CD4-positive, alpha-beta T cell (primary cell): ENCODE measurements around the gene KLRG1. TPM values are rescaled to one million over a fixed set of nuclear protein-coding genes. Genes with fewer than 3 reads are reported as not detected.

Source experiments
- ATAC-seq: fragments of 200-7000 bp; cut with Tn5 transposase; one replicate; pipeline ENCODE4 v1.10.0; 2022; ENCODE audit warnings: mild to moderate bottlenecking; ENCODE audit not compliant: poor library complexity
- CTCF ChIA-PET: fragments of 350-600 bp; sonication (Branson Sonifier 250); formaldehyde crosslinking; loops from one replicate; lab custom pipeline; 2021; ENCODE audit warnings: antibody characterized with exemption, inconsistent platforms; lab: Charles Lee
- POLR2A ChIA-PET: fragments of 350-600 bp; sonication (Branson Sonifier 250); formaldehyde crosslinking; loops from one replicate; lab custom pipeline; 2021; ENCODE audit warnings: antibody characterized with exemption, inconsistent platforms; lab: Charles Lee
- DNase-seq, 14 experiments: peaks; one replicate each; pipeline ENCODE4 v3.0.0-alpha.2; 2013 to 2020; ENCODE audit warnings: mixed read lengths in 2 of 14
- H3K27ac ChIP-seq, 2 donors: one replicate each; pipeline versions ENCODE4 v1.5.1 to v1.7.0; 2013; ENCODE audit warnings: low read length in 2 of 2, low read depth in 1 of 2, mild to moderate bottlenecking in 1 of 2
- H3K27me3 ChIP-seq, 2 experiments: 1 replicate in 1 of 2; 2 replicates in 1 of 2; pipeline versions ENCODE4 v1.6.1 to v1.7.0; 2013; ENCODE audit warnings: low read length in 2 of 2, control low read depth in 1 of 2, mild to moderate bottlenecking in 1 of 2, moderate library complexity in 1 of 2; ENCODE audit not compliant: insufficient read depth in 2 of 2, control insufficient read depth in 1 of 2
- H3K36me3 ChIP-seq: one replicate; pipeline ENCODE4 v1.6.1; 2013; ENCODE audit warnings: low read length, control low read depth; ENCODE audit not compliant: insufficient read depth
- H3K4me1 ChIP-seq: one replicate; pipeline ENCODE4 v1.6.1; 2013; ENCODE audit warnings: low read length, control low read depth; ENCODE audit not compliant: insufficient read depth
- H3K4me3 ChIP-seq: one replicate; pipeline ENCODE4 v1.5.1; 2013; ENCODE audit warnings: mild to moderate bottlenecking, low read length, moderate library complexity
- H3K9me3 ChIP-seq, 2 experiments: 1 replicate in 1 of 2; 2 replicates in 1 of 2; pipeline versions ENCODE4 v1.6.1 to v1.7.0; 2013; ENCODE audit warnings: low read length in 2 of 2, mild to moderate bottlenecking in 2 of 2, control low read depth in 1 of 2, moderate library complexity in 1 of 2; ENCODE audit not compliant: control insufficient read depth in 1 of 2, insufficient read depth in 1 of 2
- H3K27ac Mint-ChIP-seq: one replicate; pipeline ENCODE4 v1.8.0; 2020; ENCODE audit warnings: mixed read lengths
- H3K27me3 Mint-ChIP-seq: one replicate; pipeline ENCODE4 v1.8.0; 2021; ENCODE audit warnings: mixed read lengths
- H3K36me3 Mint-ChIP-seq: one replicate; pipeline ENCODE4 v1.8.0; 2021; ENCODE audit warnings: low read depth, mixed read lengths
- H3K4me1 Mint-ChIP-seq: one replicate; pipeline ENCODE4 v1.8.0; 2021; ENCODE audit warnings: low read depth, mixed read lengths
- H3K4me3 Mint-ChIP-seq: one replicate; pipeline ENCODE4 v1.8.0; 2020; ENCODE audit warnings: mild to moderate bottlenecking, mixed read lengths
- H3K9me3 Mint-ChIP-seq: one replicate; pipeline ENCODE4 v1.8.0; 2020; ENCODE audit warnings: mixed read lengths
- CTCF ChIP-seq: fragments of 200-600 bp; IDR thresholded peaks from one replicate; pipeline ENCODE4 v1.8.0; 2022; ENCODE audit warnings: antibody characterized with exemption, mild to moderate bottlenecking
- intact Hi-C, 2 experiments: fragments of 100-400 bp; cut with DNase I in 1 of 2; cut with micrococcal nuclease in 1 of 2; formaldehyde crosslinking; loops; one replicate each; pipeline versions ENCODE4 v1.15.1 to v1.9.0; 2023 to 2025; cut with DNase I, micrococcal nuclease
- polyA plus RNA-seq, 2 donors: library from polyadenylated mRNA; unstranded; fragments of 120-200 nt; gene quantifications; one replicate each; pipeline ENCODE4 v1.2.1, GENCODE V29; 2013
- total RNA-seq, 174 experiments: library from RNA in 2 of 174; stranded (reverse) in 2 of 174; gene quantifications; one replicate each; pipeline ENCODE4 v1.2.3 and lab custom pipeline; 2021 to 2026

The KLRG1 gene
- total RNA-seq (10 to 100 TPM in 1 of 2 experiments, 1 to 10 TPM in 1; 8.4 to 10.5 TPM), total RNA-seq (lab: John Stamatoyannopoulos, UW) (0.58 to 48.1 (median 10.9) reads per million in 172 experiments)
- 45.8 TPM for polyA plus RNA-seq (2013, experiment 1 of 2)
- 60.8 TPM for polyA plus RNA-seq (2013, experiment 2 of 2)

GRCh38 chr12:8989413-8989812 is at the start of gene KLRG1:
TSS of gene KLRG1 (plus strand) at chr12:8989546. CDS start at chr12:8989636, 90 bp downstream.
- Histone ChIP-seq H3K4me3 (peak within 1 kb of the TSS; percentile 50), H3K27me3 (no peaks in the 10 kb centered on the region), H3K9me3 (no peaks in the 10 kb centered on the region), H3K27ac (peak within 1 kb of the TSS; percentile 49 to 52), H3K36me3 (no peaks in the 10 kb centered on the region), H3K4me1 (peaks cover 50% of the 10 kb centered on the region)
- Mint-ChIP-seq H3K36me3 (peaks cover 19% of the 10 kb centered on the region), H3K4me3 (peak within 1 kb of the TSS; percentile 71), H3K9me3 (peaks cover 5% of the 10 kb centered on the region), H3K4me1 (peaks cover 70% of the 10 kb centered on the region), H3K27ac (peak within 1 kb of the TSS; percentile 63), H3K27me3 (no peaks in the 10 kb centered on the region)
- TF ChIP-seq CTCF = no peak
- peak in 2 of 14 experiments; percentile 34 to 63 for DNase-seq
- intact Hi-C loops = loop anchor here in 1 of 2 experiments (5.0 kb wide), 1 partner anchor 33 kb away; no protein-coding TSS in a partner anchor
- ChIA-PET CTCF (no interaction called here), POLR2A (interaction anchor here (1.8 kb wide), 1 partner anchor 36 kb away, joined by 4 read pairs; no protein-coding TSS in a partner anchor)
- peak; percentile 37 for ATAC-seq

DNA sequence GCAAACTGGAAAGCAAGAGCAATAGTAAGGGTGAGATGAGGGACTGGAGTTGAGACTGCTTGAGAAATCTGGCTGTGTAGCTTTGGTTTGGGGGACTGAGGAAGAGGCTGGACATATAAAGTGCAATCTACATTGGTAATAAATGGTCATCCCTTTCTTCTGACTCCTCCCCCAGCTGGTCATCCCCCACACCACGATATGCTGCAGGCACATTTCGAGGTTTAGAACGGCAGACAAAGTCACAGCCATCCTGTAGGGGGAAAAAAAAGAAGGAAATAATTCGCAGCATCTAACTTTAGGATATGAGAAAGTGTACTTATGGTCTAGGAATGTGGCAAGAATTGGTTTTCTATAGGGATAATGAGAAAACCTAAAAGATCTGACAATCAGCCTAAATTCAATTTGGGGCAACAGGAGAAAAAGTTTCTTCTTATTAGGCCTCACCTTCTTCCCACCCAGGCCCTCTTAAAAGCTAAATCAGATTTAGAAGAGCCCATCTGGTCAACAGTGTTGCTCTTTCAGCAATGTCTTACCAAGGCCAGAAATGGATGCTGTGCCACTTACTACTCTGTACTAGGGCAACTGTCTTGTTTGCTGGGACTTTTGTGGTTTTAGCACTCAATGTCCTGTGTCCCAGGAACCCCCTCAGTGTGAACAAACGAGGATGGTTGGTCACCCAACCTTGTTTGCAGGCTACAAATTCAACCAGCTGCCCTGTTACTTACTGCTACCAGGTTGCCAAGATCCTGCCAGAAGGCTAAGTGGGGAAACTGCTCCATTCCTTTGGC is 47.5 kb upstream of the KLRG1 start:
- Histone ChIP-seq H3K36me3 (peaks cover 64% of the 10 kb centered on the region), H3K27me3 (no peaks in the 10 kb centered on the region), H3K4me3 (no peak overlapping the region), H3K9me3 (no peaks in the 10 kb centered on the region), H3K27ac (peak overlapping the region in 1 of 2 donors; percentile 4), H3K4me1 (no peaks in the 10 kb centered on the region)
- Mint-ChIP-seq H3K9me3 (no peaks in the 10 kb centered on the region), H3K36me3 (peaks cover 81% of the 10 kb centered on the region), H3K27me3 (no peaks in the 10 kb centered on the region), H3K4me1 (peaks cover 11% of the 10 kb centered on the region), H3K4me3 (no peak overlapping the region), H3K27ac (peak overlapping the region; percentile 34)
- ATAC-seq = no peak
- POLR2A ChIA-PET = no interaction called here
- intact Hi-C loops = no loop called here
- TF ChIP-seq CTCF = no peak
- CTCF ChIA-PET = no interaction called here
- DNase-seq = no peak

DNA sequence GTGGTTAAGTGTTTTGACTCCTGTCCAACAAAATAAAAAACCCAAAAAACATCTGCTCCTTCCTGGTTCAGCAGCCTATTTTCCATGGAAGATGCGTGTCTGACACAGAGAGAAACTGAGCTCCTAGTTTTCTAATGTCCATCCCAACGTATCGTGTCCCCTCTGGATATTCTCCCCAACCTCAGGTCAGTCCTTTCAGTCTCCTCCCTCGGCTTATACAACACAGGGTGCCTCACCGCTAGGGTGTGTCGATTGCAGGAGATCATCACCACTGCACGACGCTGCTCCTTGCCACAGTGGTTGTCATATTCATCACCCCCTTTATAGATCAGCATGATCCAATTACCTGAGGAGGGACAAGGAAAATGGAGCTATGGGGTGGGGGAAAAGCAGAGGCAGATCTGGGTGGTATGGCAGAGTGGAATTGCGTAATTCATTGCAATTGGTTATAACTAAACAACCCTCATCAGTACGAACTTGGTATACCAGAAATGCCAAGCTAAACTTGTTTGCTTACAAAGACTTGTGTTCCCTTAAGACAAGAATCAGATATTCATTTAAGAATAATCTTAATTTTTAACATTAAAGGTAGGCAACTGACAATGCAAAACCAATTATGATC is 45.7 kb upstream of the KLRG1 start:
- Histone ChIP-seq H3K4me3 (no peak overlapping the region), H3K4me1 (peaks cover 11% of the 10 kb centered on the region), H3K9me3 (no peaks in the 10 kb centered on the region), H3K36me3 (peaks cover 49% of the 10 kb centered on the region), H3K27me3 (no peaks in the 10 kb centered on the region), H3K27ac (no peak overlapping the region)
- intact Hi-C loops = no loop called here
- DNase-seq (no peak), ATAC-seq (no peak)
- Mint-ChIP-seq H3K36me3 (peaks cover 71% of the 10 kb centered on the region), H3K4me1 (peaks cover 28% of the 10 kb centered on the region), H3K9me3 (no peaks in the 10 kb centered on the region), H3K27me3 (no peaks in the 10 kb centered on the region), H3K27ac (peak overlapping the region; percentile 27), H3K4me3 (no peak overlapping the region)
- TF ChIP-seq CTCF = no peak
- CTCF ChIA-PET = interaction anchor here (1.7 kb wide), 1 partner anchor 53 kb away, joined by 4 read pairs; no protein-coding TSS in a partner anchor
- POLR2A ChIA-PET = no interaction called here
